SK-N-SH (cell line): ENCODE results near the gene PPM1N. TPM values are rescaled to one million over a fixed set of nuclear protein-coding genes. Genes with fewer than 3 reads are reported as not detected.

Source experiments
- CTCF ChIA-PET: fragments of 300-600, 350-600 bp; formaldehyde crosslinking; extraction: SDS; loops from one replicate; lab custom pipeline; 2021; lab: Yijun Ruan, JAX
- POLR2A ChIA-PET: fragments of 350-600 bp; sonication (Branson Sonifier 250); formaldehyde crosslinking; extraction: SDS; loops from one replicate; lab custom pipeline; 2020; ENCODE audit warnings: antibody characterized with exemption, inconsistent platforms; lab: Yijun Ruan, JAX
- DNase-seq: peaks from one replicate; pipeline ENCODE4 v3.0.0; 2012
- H2AFZ ChIP-seq: fragments of 200-600 bp; sonication (generic); 2 replicates; pipeline ENCODE4 v1.8.1; 2016; ENCODE audit warnings: antibody characterized with exemption, mild to moderate bottlenecking, low read depth
- H3F3A ChIP-seq: fragments of 200-600 bp; sonication (generic); replicated peaks from 2 replicates; pipeline ENCODE3; 2016; ENCODE audit warnings: antibody characterized with exemption, mild to moderate bottlenecking; ENCODE audit not compliant: insufficient read depth
- H3K27ac ChIP-seq, 2 experiments: fragments of 200-500 bp in 1 of 2; fragments of 200-600 bp in 1 of 2; sonication (Bioruptor generic) in 1 of 2; sonication (generic), shearing (Covaris generic) in 1 of 2; 2 replicates each; pipeline versions ENCODE4 v1.5.1 to v1.6.1; 2014 to 2016; ENCODE audit warnings: low read depth in 2 of 2, inconsistent platforms in 1 of 2, low read length in 1 of 2, mild to moderate bottlenecking in 1 of 2, mixed read lengths in 1 of 2
- H3K27me3 ChIP-seq: fragments of 200-600 bp; sonication (generic), shearing (Covaris generic); 2 replicates; pipeline ENCODE4 v1.6.1; 2016; ENCODE audit warnings: mixed run types; ENCODE audit not compliant: insufficient read depth
- H3K36me3 ChIP-seq, 2 experiments: fragments of 200-500 bp in 1 of 2; fragments of 200-600 bp in 1 of 2; sonication (Bioruptor generic) in 1 of 2; sonication (generic) in 1 of 2; replicated peaks in 1 of 2; 2 replicates each; pipeline versions ENCODE3 to v1.5.1; 2014 to 2016; ENCODE audit warnings: low read length in 1 of 2, mild to moderate bottlenecking in 1 of 2; ENCODE audit not compliant: insufficient read depth in 2 of 2, control insufficient read depth in 1 of 2
- H3K4me1 ChIP-seq, 2 experiments: fragments of 200-500 bp in 1 of 2; fragments of 200-600 bp in 1 of 2; sonication (Bioruptor generic) in 1 of 2; sonication (generic), shearing (Covaris generic) in 1 of 2; 2 replicates each; pipeline versions ENCODE4 v1.5.1 to v1.6.1; 2014 to 2016; ENCODE audit warnings: low read depth in 1 of 2, low read length in 1 of 2, mixed run types in 1 of 2; ENCODE audit not compliant: insufficient read depth in 2 of 2, control insufficient read depth in 1 of 2
- H3K4me2 ChIP-seq: fragments of 200-600 bp; sonication (generic), shearing (Covaris generic); 2 replicates; pipeline ENCODE4 v1.6.1; 2017; ENCODE audit warnings: mixed run types
- H3K4me3 ChIP-seq, 2 experiments: fragments of 200-500 bp in 1 of 2; fragments of 200-600 bp in 1 of 2; sonication (Bioruptor generic) in 1 of 2; sonication (generic), shearing (Covaris generic) in 1 of 2; 2 replicates each; pipeline versions ENCODE4 v1.5.1 to v1.8.1; 2014 to 2016; ENCODE audit warnings: low read depth in 2 of 2, inconsistent platforms in 1 of 2, low read length in 1 of 2, mild to moderate bottlenecking in 1 of 2, mixed read lengths in 1 of 2, moderate library complexity in 1 of 2
- H3K79me2 ChIP-seq: fragments of 200-600 bp; sonication (generic); 2 replicates; pipeline ENCODE4 v1.8.1; 2017; ENCODE audit warnings: mild to moderate bottlenecking; ENCODE audit not compliant: insufficient read depth
- H3K9ac ChIP-seq: fragments of 200-600 bp; sonication (generic); 2 replicates; pipeline ENCODE4 v1.6.1; 2017; ENCODE audit warnings: mixed run types
- H3K9me2 ChIP-seq: fragments of 200-600 bp; sonication (generic); 2 replicates; pipeline ENCODE4 v1.6.1; 2017; ENCODE audit warnings: mixed run types
- H3K9me3 ChIP-seq: fragments of 200-600 bp; sonication (generic); 2 replicates; pipeline ENCODE4 v1.6.1; 2017; ENCODE audit warnings: mixed run types, mild to moderate bottlenecking, moderate library complexity
- H4K20me1 ChIP-seq: fragments of 200-600 bp; sonication (generic); 2 replicates; pipeline ENCODE4 v1.6.1; 2017; ENCODE audit warnings: mild to moderate bottlenecking, mixed run types; ENCODE audit not compliant: insufficient read depth
- CTCF ChIP-seq: fragments of 200-600 bp; sonication (generic); IDR thresholded peaks from 2 replicates; pipeline ENCODE4 v1.6.1; 2017; ENCODE audit warnings: antibody characterized with exemption, mild to moderate bottlenecking, moderate library complexity
- EP300 ChIP-seq, 2 experiments: IDR thresholded peaks; 2 replicates each; pipeline versions ENCODE4 v1.4.0 to v1.6.1; 2012; ENCODE audit warnings: borderline replicate concordance in 1 of 2, low read depth in 1 of 2, low read length in 1 of 2
- EZH2phosphoT487 ChIP-seq: fragments of 200-600 bp; sonication (generic); IDR thresholded peaks from 2 replicates; pipeline ENCODE4 v1.6.1; 2017; ENCODE audit warnings: low read depth, mixed run types, mild to moderate bottlenecking, antibody characterized with exemption, moderate library complexity, borderline replicate concordance
- JUND ChIP-seq: IDR thresholded peaks from 2 replicates; pipeline ENCODE4 v1.4.0; 2012
- MEF2A ChIP-seq: IDR thresholded peaks from 2 replicates; pipeline ENCODE4 v1.4.0; 2012; ENCODE audit warnings: low read depth, borderline replicate concordance
- MXI1 ChIP-seq: IDR thresholded peaks from 2 replicates; pipeline ENCODE4 v1.6.1; 2012; ENCODE audit warnings: mild to moderate bottlenecking, low read depth, low read length, improper control_type of control experiment
- NFIC ChIP-seq: IDR thresholded peaks from 2 replicates; pipeline ENCODE4 v1.4.0; 2012; ENCODE audit warnings: borderline replicate concordance
- PBX3 ChIP-seq: IDR thresholded peaks from 2 replicates; pipeline ENCODE4; 2012
- POLR2AphosphoS5 ChIP-seq: IDR thresholded peaks from 2 replicates; pipeline ENCODE4 v1.6.1; 2012; ENCODE audit warnings: low read depth, low read length
- RXRA ChIP-seq: IDR thresholded peaks from 2 replicates; pipeline ENCODE4 v1.4.0; 2012; ENCODE audit warnings: low read depth, mild to moderate bottlenecking, borderline replicate concordance
- SIN3A ChIP-seq: IDR thresholded peaks from 2 replicates; pipeline ENCODE4 v1.6.1; 2012; ENCODE audit warnings: low read depth, mild to moderate bottlenecking, low read length, moderate library complexity, borderline replicate concordance
- SMC3 ChIP-seq: IDR thresholded peaks from 2 replicates; pipeline ENCODE4 v1.6.1; 2012; ENCODE audit warnings: low read depth, low read length, improper control_type of control experiment
- TAF1 ChIP-seq: IDR thresholded peaks from 2 replicates; pipeline ENCODE4 v1.6.1; 2012; ENCODE audit warnings: low read depth, mild to moderate bottlenecking, low read length, moderate library complexity, borderline replicate concordance
- USF2 ChIP-seq: fragments of 150-350 bp; IDR thresholded peaks from 2 replicates; pipeline ENCODE4 v1.6.1; 2017; ENCODE audit warnings: antibody characterized with exemption, low read length, low read depth, borderline replicate concordance
- ZBTB33 ChIP-seq: IDR thresholded peaks from 2 replicates; pipeline ENCODE4 v1.4.0; 2012; ENCODE audit warnings: low read depth, borderline replicate concordance
- polyA plus RNA-seq, 3 experiments: library from polyadenylated mRNA; depleted of rRNA; stranded (reverse); fragments of >200 nt; gene quantifications; 2 replicates each; pipeline ENCODE4 v1.2.3, GENCODE V29; 2012

The PPM1N gene
- polyA plus RNA-seq, 1 of the 3 experiments (the other 2 are of a cell fraction): 10.3 TPM

GRCh38 chr19:45457776-45458175 is 40.5 kb upstream of the PPM1N start:
- Histone ChIP-seq H3K9me2 (no peaks in the 10 kb centered on the region), H4K20me1 (no peaks in the 10 kb centered on the region), H3K27me3 (no peaks in the 10 kb centered on the region; the same call in 1 of the 2 replicates), H3K79me2 (no peaks in the 10 kb centered on the region), H3K4me3 (no peak overlapping the region), H3K4me1 (peaks cover 12% of the 10 kb centered on the region in 2 experiments; a peak in 2 of 4 replicates), H3K9me3 (no peaks in the 10 kb centered on the region), H2AFZ (no peak overlapping the region), H3K4me2 (no peak overlapping the region), H3K36me3 (no peaks in the 10 kb centered on the region), H3K27ac (no peak overlapping the region), H3F3A (peaks cover 15% of the 10 kb centered on the region), H3K9ac (no peak overlapping the region)
- ChIA-PET CTCF (interaction anchor here (0.9 to 3.2 kb wide), 2 partner anchors 18 to 21 kb away, joined by 4 to 20 read pairs; no protein-coding TSS in a partner anchor), POLR2A (no interaction called here)
- DNase-seq: no peak
- TF ChIP-seq SIN3A: no peak
- no peak for TF ChIP-seq JUND
- no peak for TF ChIP-seq EZH2phosphoT487
- TF ChIP-seq ZBTB33: no peak
- no peak for TF ChIP-seq NFIC
- no peak for TF ChIP-seq USF2
- TF ChIP-seq TAF1: no peak
- no peak for TF ChIP-seq EP300 (IDR thresholded peaks at IDR 0.05; ENCODE audit: borderline replicate concordance in 1 of 2, low read depth in 1 of 2, low read length in 1 of 2)
- no peak for TF ChIP-seq POLR2AphosphoS5
- no peak for TF ChIP-seq PBX3
- no peak for TF ChIP-seq MEF2A
- no peak for TF ChIP-seq SMC3
- TF ChIP-seq CTCF: no peak
- no peak for TF ChIP-seq MXI1
- no peak for TF ChIP-seq RXRA
